KOPT-K1 (cell line): Measurements from ENCODE around the gene INCA1.

ENCODE experiments used
- H3K27ac ChIP-seq: fragments of 200-600 bp; sonication (generic); 2 replicates; pipeline ENCODE4 v1.5.1; 2016; ENCODE audit warnings: antibody characterized with exemption, mild to moderate bottlenecking, low read depth, low read length; ENCODE audit not compliant: poor library complexity, severe bottlenecking
- H3K36me3 ChIP-seq: fragments of 200-600 bp; sonication (generic); 2 replicates; pipeline ENCODE4 v1.5.1; 2017; ENCODE audit warnings: antibody characterized with exemption, mild to moderate bottlenecking, low read length, moderate library complexity; ENCODE audit not compliant: insufficient read depth
- H3K9me3 ChIP-seq: fragments of 200-600 bp; sonication (generic); 2 replicates; pipeline ENCODE4 v1.5.1; 2017; ENCODE audit warnings: antibody characterized with exemption, low read length, mild to moderate bottlenecking; ENCODE audit not compliant: insufficient read depth, poor library complexity, severe bottlenecking

Gene INCA1

DNA sequence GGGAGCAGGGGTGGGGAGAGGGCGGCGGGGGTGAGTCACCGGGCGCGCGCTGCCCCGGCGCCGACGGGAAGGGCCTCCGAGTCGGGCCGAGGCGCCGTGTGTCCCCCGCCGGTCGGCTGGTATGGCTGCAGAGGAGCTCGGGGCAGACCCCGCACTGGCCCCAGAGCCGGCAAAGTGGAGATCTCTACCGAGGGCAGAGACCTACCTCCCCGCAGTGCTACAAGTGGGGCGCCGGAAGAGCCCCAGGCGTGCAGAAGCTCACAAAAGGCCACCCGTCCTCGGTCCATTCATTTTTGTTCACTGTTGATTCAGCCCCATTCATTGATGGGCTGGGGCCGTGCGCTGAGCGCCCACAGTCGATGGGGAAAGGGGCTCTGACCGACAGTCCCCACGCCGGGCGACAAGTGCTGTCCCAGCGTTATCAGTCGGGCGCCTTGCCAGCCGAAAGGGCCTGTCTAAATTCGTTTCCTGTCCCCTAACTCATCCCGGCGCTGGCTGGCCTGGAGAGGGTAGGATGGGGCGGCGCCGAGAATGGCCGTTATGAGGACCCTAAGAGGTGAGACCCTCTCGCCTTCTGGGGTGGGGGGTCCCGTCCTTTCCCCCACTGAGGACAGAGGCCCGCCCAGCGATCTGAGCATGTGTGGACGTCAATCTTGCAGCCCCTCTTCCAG is 47.1 kb downstream of the INCA1 start:
- peaks cover 25% of the 10 kb centered on the region for H3K36me3 ChIP-seq
- peak overlapping the region; percentile 99 for H3K27ac ChIP-seq

DNA sequence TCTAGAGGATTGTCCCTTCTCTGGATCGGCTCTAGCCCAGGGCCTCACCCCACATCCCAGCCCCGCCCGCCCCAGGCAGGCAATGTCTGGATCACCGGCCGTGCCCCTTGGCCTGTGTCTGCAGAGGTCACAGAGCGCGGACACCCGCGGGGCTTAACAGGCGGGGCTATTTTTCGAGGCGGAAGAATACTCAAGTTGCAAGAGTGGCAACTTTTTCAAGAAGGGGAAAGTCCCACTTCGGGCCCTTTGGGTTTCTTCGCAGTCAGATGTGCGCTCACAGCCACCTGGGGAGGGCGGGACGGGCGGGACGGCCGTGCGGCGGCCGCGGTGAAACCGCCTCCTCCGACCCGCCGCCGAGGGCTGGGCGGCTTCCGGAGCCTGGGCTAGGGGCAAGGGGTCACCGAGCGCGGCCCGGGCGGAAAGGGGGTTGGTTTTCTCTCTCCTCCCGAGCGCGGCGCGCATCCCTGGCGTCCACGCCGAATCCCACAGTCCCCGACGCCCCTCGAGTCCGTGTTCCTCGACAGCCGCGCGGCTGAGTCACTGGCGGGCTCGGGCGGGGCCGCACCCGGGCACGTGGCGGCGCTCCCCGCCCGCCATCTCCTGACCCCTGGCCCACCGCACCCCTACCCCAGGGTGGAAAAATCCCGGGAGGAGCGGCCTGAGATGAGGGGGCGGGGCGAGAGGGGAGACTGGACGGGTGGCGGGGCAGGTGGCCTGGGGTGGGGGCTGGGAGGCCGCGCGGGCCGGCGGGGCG is 47.8 kb downstream of the INCA1 start:
- no peaks in the 10 kb centered on the region for H3K9me3 ChIP-seq
- H3K36me3 ChIP-seq: peaks cover 32% of the 10 kb centered on the region
- H3K27ac ChIP-seq: peak overlapping the region; percentile 99

More for the DNA sequence above, 47.1 kb downstream of the INCA1 start:
- H3K9me3 ChIP-seq: no peaks in the 10 kb centered on the region

DNA sequence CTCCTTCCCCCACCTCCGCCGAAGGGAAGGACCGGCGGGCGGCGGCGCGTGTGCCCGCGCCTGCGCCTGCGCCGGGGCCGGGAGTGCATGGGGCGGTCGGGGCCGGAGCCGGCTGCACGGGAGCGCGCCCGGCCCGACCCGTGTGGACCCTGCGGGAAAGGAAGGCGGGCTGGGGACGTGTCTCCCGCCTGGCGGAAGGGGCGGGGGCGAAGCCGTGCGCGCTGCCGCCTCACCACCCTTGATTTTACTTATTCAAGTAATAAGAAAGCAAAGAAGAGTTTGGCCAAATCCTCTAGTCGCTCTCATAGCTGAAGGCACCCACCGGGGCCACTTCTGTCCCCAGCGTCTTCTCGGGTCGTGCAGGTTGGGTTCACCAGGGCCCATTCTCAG is 48.4 kb downstream of the INCA1 start:
- Histone ChIP-seq H3K36me3 (peaks cover 37% of the 10 kb centered on the region), H3K27ac (peak overlapping the region; percentile 99), H3K9me3 (no peaks in the 10 kb centered on the region)

DNA sequence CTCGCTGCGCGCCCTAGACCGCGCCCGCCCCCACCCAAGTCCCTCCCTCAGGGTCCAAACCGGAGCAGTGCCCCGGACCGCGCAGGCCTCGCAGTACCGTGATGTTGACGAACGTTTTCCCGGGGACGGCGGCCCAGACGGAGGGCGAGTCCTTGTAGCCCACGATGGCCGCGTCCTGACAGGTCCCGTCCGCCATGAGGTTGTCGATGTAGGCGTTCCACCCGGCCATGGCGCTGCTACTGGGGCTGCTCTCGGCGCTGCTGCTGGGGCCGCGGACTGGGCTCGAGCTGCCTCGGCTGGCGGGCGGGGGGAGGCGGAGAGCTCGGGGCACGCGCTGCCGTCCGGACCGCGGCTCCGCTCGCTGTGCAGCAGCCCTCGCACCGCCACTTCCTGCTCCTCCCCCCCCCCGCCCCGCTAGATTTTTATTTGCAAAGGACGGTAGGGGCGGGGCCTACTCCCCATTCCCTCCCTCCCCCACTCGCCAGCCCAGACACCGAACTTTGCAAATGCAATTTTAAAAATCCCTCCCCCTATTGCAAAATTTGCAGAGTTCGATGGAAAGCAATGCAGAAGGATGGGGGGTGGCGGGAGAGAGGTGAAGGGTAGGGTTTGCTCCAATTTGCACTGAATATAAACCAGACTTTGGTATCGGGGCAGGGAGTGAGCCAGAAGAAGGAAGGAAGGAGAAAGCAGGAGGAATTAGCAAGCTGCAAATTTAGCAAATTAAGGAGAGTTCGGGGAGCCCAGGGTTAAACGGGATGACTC is 49.0 kb downstream of the INCA1 start, which contains the start of gene PFN1:
PFN1 (minus strand) TSS at position 365 of the 765 bp plus-strand sequence; CDS start at position 229, 136 bp downstream.
- Histone ChIP-seq H3K27ac (peak within 1 kb of the TSS; percentile 99), H3K36me3 (peaks cover 42% of the 10 kb centered on the region)

DNA sequence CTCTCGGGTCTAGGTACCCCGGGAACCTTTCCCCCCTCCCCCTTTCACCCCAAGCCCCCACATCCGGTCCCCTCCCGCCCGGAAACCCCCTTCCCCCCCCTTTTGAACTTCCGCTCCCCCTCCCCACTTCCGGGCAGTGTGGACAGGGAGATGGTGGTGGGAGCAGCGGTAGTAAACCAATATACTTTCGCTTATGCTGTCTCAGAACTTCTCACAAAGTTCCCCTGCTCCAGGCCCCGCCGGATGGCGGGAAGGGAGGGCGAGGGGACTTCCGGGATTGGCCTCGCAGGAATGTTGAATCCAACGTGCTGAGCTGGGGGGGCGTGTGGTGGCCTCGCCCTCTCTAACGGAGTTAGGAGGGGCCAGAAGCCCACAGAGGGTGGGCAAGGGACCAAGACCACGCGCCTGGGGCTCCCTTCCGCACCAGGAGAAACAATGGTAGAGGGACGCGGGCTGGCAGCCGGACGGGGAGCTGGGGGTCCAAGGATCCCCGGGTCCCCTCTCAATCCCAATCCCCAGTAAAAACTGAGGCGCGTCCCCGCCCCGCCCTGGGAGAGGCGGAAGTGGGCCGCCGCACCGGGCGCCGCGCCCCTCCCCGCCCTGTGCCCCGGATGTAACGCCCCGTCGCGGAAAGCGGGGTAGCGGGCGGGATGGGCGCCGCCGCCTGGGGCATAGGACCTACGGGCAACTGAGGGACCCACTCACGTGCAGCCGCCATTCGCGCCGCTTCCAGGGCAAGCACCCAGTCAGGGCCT is 49.7 kb downstream of the INCA1 start:
- peak overlapping the region; percentile 99 for H3K27ac ChIP-seq
- no peaks in the 10 kb centered on the region for H3K9me3 ChIP-seq
- peaks cover 50% of the 10 kb centered on the region for H3K36me3 ChIP-seq

More for the DNA sequence above, 49.0 kb downstream of the INCA1 start, which contains the start of gene PFN1:
- H3K9me3 ChIP-seq: no peaks in the 10 kb centered on the region

DNA sequence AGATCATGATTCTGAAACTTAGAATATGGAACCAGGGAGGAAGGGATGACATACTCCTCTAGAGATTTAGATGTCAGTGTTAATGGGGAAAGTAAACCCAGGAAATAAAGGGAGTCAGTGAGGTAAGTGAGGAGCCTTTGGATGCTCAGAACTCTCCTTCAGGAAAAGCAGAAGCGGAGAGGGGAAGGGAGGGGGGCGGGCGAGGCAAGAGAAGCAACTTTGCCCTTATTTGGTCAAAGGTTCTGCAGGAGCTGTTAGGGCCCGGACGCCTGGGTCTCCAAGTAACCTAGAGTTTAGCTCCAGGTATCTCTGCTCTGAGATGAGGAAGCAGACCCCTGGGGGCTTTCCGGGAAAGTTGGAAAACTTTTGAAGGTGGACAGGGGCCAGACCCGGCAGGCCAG is 50.3 kb downstream of the INCA1 start:
- Histone ChIP-seq H3K27ac (peak overlapping the region; percentile 99), H3K9me3 (no peaks in the 10 kb centered on the region), H3K36me3 (peaks cover 56% of the 10 kb centered on the region)

DNA sequence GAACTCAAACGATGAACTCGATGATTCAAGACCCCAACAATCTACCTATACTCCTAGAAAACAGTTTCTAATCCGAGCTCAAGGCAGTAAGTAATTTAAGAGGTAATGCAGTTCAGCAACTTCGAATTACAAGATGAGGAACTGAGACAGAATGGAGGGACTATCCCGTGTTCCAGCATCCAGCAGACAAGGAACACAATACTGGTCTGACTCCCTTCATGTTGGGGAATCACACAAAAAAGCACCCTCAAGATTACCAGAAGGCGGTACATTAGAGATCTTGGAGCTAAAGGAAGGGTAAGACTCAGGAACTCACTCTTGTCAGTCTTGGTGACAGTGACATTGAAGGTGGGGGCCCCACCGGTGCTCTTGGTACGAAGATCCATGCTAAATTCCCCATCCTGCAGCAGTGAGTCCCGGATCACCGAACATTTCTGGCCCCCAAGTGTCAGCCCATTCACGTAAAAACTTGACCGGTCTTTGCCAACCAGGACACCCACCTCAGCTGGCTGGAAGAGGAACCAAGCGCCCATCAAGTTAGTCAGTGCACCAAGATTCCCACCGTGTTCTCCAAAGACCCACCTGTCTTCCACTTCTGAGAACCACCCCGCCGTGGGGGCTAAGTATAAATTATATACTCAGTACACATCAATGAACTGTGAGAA is 50.9 kb downstream of the INCA1 start:
- H3K36me3 ChIP-seq: peaks cover 59% of the 10 kb centered on the region
- H3K27ac ChIP-seq: peak overlapping the region; percentile 99

DNA sequence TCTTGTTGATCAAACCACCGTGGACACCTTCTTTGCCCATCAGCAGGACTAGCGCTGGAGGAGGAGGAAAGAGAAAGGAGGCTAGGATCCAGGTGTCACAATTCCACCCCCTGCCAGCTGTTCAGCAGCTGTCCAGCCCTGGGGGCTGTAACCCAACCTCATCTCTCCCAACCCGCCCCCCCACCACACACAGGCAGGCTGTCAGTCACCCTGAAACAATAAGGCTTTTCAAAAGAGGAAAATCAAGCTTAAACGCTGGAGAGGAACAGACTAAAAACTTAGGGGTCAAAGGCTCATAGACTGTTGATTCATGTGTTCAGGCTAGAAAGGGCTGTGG is 51.4 kb downstream of the INCA1 start:
- Histone ChIP-seq H3K9me3 (no peaks in the 10 kb centered on the region), H3K36me3 (peaks cover 59% of the 10 kb centered on the region), H3K27ac (peak overlapping the region; percentile 99)

More for the DNA sequence above, 50.9 kb downstream of the INCA1 start:
- H3K9me3 ChIP-seq: no peaks in the 10 kb centered on the region

DNA sequence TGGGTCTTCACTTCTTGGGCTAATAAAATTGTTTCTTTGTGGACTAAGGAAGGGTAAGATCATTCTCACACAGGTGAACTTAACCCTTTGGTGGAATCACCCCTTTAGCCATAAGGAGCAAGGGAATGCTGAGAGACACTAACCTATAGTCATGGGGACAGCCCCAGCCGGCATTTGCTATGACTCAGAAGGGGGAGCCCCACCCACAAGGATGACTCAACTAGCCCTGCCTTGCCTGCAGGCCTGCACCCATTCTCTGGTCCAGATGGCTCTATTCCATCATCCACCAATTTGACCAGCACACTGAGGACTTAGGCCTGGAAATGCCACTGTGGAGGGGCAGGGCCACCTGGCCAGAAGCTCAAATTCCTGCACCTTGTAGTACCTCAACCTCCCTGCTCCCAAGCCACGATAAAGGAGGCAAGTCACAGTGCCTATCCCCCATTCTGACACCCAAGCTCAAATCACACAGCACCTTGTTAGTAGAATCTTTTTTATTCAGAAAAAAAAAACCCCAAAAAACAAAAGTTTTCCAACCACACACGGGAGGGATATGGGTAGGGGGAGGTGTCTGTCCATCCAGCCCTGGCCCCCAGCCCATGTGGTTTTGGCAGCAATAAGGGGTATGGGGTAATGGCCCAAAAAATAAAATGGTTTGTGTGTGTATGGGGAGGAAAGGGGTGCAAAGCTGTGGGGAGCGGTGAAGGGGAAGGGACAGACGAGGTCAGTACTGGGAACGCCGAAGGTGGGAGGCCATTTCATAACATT is 52.0 kb downstream of the INCA1 start:
- peaks cover 59% of the 10 kb centered on the region for H3K36me3 ChIP-seq
- H3K9me3 ChIP-seq: no peaks in the 10 kb centered on the region
- peak overlapping the region; percentile 99 for H3K27ac ChIP-seq

DNA sequence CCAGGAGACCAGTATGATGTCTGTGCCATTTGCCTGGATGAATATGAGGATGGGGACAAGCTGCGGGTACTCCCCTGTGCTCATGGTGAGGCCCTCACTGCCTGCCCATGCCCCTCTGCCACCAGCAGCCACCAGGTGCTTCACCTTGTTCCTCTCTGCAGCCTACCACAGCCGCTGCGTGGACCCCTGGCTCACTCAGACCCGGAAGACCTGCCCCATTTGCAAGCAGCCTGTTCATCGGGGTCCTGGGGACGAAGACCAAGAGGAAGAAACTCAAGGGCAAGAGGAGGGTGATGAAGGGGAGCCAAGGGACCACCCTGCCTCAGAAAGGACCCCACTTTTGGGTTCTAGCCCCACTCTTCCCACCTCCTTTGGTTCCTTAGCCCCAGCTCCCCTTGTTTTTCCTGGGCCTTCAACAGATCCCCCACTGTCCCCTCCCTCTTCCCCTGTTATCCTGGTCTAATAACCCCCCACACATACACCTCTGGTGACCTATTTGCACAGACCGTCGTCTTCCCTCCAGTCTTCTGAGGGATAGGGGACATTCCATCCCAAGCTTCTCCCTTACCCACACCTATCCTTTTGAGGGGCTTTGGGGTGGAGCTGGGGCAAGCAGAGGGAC is 52.7 kb downstream of the INCA1 start:
- Histone ChIP-seq H3K9me3 (no peaks in the 10 kb centered on the region), H3K36me3 (peaks cover 59% of the 10 kb centered on the region), H3K27ac (peak overlapping the region; percentile 99)

DNA sequence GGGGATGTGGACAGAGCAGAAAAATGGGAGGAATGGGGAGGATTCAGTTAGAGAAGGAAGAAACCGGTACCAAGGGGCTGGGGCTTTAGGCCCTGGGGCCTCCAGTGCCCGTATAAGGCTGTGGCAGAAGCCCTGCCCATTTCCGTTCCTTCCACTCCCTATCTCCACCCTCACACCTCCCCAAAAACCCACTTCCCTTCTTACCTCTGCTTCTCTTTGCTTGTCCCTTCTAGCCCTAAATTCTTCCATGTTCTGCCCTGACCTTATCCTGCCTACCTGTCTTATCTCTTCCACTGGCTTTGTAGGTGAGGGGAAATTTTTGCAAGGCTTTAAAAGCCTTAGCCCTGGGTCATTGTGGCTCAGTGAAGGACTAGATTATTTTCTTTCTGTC is 53.2 kb downstream of the INCA1 start:
- Histone ChIP-seq H3K36me3 (peaks cover 59% of the 10 kb centered on the region), H3K9me3 (no peaks in the 10 kb centered on the region)

DNA sequence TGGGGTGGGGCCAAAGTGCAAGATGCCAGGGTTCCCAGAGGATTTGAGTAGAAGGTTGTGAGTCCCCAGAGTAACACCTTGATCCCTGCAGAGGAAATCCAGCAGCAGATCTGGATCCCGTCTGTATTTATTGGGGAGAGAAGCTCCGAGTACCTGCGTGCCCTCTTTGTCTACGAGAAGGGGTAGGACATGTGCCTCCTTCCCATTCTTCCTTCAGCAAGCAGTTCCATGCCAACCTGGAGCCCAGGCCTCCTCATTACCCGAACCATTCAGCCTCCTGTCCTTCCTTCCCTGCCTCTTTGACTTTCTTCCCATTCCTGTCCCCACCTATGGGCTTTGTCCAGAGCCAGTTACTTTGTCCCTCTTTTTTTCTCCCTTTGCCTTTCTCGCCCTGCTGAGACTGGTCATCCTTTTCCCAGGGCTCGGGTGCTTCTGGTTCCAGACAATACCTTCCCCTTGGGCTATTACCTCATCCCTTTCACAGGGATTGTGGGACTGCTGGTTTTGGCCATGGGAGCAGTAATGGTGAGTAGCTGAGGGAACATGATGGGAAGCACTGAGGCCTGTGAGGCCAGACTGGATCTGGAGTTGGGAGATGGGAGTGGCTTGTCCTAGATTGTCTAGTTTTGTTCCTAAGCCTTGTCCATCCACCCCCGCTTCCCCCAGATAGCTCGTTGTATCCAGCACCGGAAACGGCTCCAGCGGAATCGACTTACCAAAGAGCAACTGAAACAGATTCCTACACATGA is 54.4 kb downstream of the INCA1 start:
- H3K36me3 ChIP-seq: peaks cover 66% of the 10 kb centered on the region
- H3K9me3 ChIP-seq: no peaks in the 10 kb centered on the region
- H3K27ac ChIP-seq: peak overlapping the region; percentile 99

More for the DNA sequence above, 53.2 kb downstream of the INCA1 start:
- peak overlapping the region; percentile 99 for H3K27ac ChIP-seq

DNA sequence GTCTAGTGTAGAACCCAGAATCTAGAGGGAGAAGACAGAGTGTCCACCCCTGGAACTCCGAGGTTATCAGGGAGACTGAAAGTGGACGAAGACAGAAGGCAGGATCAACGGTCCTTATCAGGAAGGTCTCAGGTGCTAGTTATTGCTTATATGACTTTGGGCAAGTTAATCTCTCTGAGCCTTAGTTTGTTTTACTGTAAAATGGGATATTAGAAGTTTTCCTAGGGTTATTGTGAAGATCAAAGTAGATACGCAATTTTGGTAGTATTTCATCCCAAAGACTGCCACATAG is 56.1 kb downstream of the INCA1 start:
- peak overlapping the region; percentile 99 for H3K27ac ChIP-seq

More for the DNA sequence above, 56.1 kb downstream of the INCA1 start:
- Histone ChIP-seq H3K9me3 (no peaks in the 10 kb centered on the region), H3K36me3 (peaks cover 68% of the 10 kb centered on the region)
